Peyer's patch (tissue), 4 donors: Measurements from ENCODE around the gene ANK2. TPM values are rescaled to one million over a fixed set of nuclear protein-coding genes. Genes with fewer than 3 reads are reported as not detected.
"Not testable (repeated sequence)": the region's sequence is repeated elsewhere in the genome, so short reads cannot be mapped to it uniquely, and the experiment has no call there.

Experiments used
- DNase-seq, 3 donors: peaks; one replicate each; pipeline ENCODE4 v3.0.0-alpha.2; 2017 to 2019
- H3K27ac ChIP-seq, 4 donors: fragments of 200-600 bp; sonication (generic); one replicate each; pipeline ENCODE4 v1.5.1; 2016 to 2019
- H3K27me3 ChIP-seq, 2 donors: fragments of 200-600 bp; sonication (generic); one replicate each; pipeline ENCODE4 v1.5.1; 2019
- H3K36me3 ChIP-seq, 3 donors: fragments of 200-600 bp; sonication (generic); one replicate each; pipeline ENCODE4 v1.5.1; 2016 to 2019
- H3K4me1 ChIP-seq, 4 donors: fragments of 200-600 bp; sonication (generic); one replicate each; pipeline ENCODE4 v1.5.1; 2016 to 2019
- H3K4me3 ChIP-seq, 4 donors: fragments of 200-600 bp; sonication (generic); 1 replicate in 3 of 4; 2 replicates in 1 of 4; pipeline ENCODE4 v1.5.1; 2016 to 2019; ENCODE audit warnings: mild to moderate bottlenecking in 1 of 4
- H3K9me3 ChIP-seq, 4 donors: fragments of 200-600 bp; sonication (generic); one replicate each; pipeline ENCODE4 v1.5.1; 2016 to 2019; ENCODE audit warnings: mild to moderate bottlenecking in 1 of 4
- POLR2A ChIP-seq, 2 donors: fragments of 450-650 bp; IDR thresholded peaks; one replicate each; pipeline ENCODE4 v1.5.1; 2017; ENCODE audit warnings: antibody characterized with exemption in 2 of 2, mild to moderate bottlenecking in 2 of 2, moderate library complexity in 2 of 2
- total RNA-seq, 4 donors: library from RNA; depleted of rRNA; stranded (reverse); fragments of >200 nt; gene quantifications; one replicate each; pipeline ENCODE4 v1.1.0, GENCODE V29; 2016
- TF ChIP-seq, protein P1 (sequence below), 6 experiments: fragments of 450-650 bp in 4 of 6; fragments of 200-600 bp in 2 of 6; sonication (generic) in 1 of 6; IDR thresholded peaks; one replicate each; pipeline ENCODE4 v1.5.1; 2017 to 2019; ENCODE audit warnings: antibody characterized with exemption in 6 of 6, mild to moderate bottlenecking in 3 of 6, moderate library complexity in 1 of 6

ANK2 gene
- total RNA-seq, 4 donors from 2014 or later = 5.3 to 85.0 (median 21.1) TPM

- H3K36me3 ChIP-seq = no peaks in the 10 kb centered on the region
- no peaks in the 10 kb centered on the region for H3K27me3 ChIP-seq
- H3K9me3 ChIP-seq = no peaks in the 10 kb centered on the region
- H3K4me1 ChIP-seq = no peaks in the 10 kb centered on the region
- TF ChIP-seq, protein P1, sequence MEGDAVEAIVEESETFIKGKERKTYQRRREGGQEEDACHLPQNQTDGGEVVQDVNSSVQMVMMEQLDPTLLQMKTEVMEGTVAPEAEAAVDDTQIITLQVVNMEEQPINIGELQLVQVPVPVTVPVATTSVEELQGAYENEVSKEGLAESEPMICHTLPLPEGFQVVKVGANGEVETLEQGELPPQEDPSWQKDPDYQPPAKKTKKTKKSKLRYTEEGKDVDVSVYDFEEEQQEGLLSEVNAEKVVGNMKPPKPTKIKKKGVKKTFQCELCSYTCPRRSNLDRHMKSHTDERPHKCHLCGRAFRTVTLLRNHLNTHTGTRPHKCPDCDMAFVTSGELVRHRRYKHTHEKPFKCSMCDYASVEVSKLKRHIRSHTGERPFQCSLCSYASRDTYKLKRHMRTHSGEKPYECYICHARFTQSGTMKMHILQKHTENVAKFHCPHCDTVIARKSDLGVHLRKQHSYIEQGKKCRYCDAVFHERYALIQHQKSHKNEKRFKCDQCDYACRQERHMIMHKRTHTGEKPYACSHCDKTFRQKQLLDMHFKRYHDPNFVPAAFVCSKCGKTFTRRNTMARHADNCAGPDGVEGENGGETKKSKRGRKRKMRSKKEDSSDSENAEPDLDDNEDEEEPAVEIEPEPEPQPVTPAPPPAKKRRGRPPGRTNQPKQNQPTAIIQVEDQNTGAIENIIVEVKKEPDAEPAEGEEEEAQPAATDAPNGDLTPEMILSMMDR (IDR thresholded peaks at IDR 0.05) = no peak
- no peak for TF ChIP-seq POLR2A (IDR thresholded peaks at IDR 0.05)
- H3K27ac ChIP-seq = no peak overlapping the region
- no peak for DNase-seq
- H3K4me3 ChIP-seq = no peak overlapping the region
Measured at GRCh38 chr4:113059449-113060182, 10.2 kb downstream of the ANK2 start.

DNA sequence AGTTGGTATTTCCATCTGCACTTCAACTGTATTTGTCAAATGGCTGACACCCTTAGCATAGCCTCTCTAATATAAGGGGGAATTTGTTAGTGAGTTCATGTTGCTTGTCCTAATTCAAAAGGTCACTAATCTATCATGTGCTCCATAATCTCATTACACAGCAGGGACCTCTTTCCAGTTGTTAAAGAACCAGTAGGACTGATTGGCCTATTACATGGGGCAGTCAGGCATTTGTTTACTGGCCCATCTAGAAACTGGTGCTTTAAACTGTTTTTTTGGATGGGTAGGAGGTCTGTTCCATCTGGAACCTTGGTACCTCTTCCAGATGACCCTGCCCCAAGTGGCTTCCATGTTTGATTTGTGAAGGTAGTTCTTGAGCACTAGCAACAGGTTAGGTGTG lies 11.4 kb downstream of the ANK2 start:
- TF ChIP-seq, protein P1 (IDR thresholded peaks at IDR 0.05) = no peak
- TF ChIP-seq POLR2A (IDR thresholded peaks at IDR 0.05) = no peak
- H3K36me3 ChIP-seq = no peaks in the 10 kb centered on the region
- no peak overlapping the region for H3K27ac ChIP-seq
- H3K4me1 ChIP-seq = no peaks in the 10 kb centered on the region
- no peak for DNase-seq
- no peaks in the 10 kb centered on the region for H3K27me3 ChIP-seq
- no peaks in the 10 kb centered on the region for H3K9me3 ChIP-seq
- no peak overlapping the region for H3K4me3 ChIP-seq

DNA sequence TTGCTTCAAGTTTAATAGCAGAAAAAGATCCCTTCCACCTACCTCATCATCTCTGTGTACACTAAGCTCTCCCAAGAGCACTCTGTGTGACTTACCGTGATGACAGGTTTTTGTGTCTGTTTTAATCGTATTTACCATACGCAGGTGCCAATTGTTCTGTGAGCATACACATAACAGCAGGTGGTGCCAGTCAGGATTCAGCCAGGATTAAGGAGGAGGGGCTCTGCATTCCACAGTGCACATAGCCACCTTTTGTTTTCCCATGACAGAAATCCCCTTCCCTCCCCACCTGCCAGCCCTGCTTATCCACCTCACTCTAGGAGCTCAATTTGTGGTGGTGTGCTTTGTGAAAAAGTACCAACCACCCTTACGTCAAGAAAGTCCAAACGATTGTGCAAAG lies 14.8 kb downstream of the ANK2 start:
- Histone ChIP-seq H3K36me3 (no peaks in the 10 kb centered on the region), H3K27me3 (no peaks in the 10 kb centered on the region), H3K4me3 (no peak overlapping the region), H3K4me1 (no peaks in the 10 kb centered on the region), H3K27ac (no peak overlapping the region), H3K9me3 (no peaks in the 10 kb centered on the region)
- TF ChIP-seq, protein P1 (IDR thresholded peaks at IDR 0.05) = no peak
- TF ChIP-seq POLR2A (IDR thresholded peaks at IDR 0.05) = no peak
- no peak for DNase-seq

DNA sequence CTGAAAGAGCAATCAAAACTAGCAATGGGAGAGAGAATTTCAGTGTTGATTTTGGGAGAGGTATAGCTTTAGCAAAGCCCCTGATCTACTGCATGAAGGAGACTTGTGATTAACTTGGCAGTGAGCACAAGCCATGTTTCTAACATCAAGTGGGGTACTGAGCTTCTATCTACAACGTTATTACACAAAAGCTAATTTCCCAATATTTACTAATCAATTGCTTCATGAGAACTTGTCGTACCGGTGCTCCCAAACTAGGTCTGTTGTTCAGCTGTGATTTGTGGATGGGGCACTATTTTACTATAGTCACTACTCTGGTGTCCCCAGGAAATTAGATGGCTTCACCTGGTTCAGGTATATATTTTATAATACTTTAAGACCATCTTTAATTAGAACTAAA lies 16.2 kb downstream of the ANK2 start:
- TF ChIP-seq, protein P1 (IDR thresholded peaks at IDR 0.05) = no peak
- TF ChIP-seq POLR2A (IDR thresholded peaks at IDR 0.05) = no peak
- no peaks in the 10 kb centered on the region for H3K27me3 ChIP-seq
- H3K4me3 ChIP-seq = no peak overlapping the region
- no peaks in the 10 kb centered on the region for H3K4me1 ChIP-seq
- H3K9me3 ChIP-seq = no peaks in the 10 kb centered on the region
- H3K27ac ChIP-seq = no peak overlapping the region
- no peaks in the 10 kb centered on the region for H3K36me3 ChIP-seq
- no peak for DNase-seq

DNA sequence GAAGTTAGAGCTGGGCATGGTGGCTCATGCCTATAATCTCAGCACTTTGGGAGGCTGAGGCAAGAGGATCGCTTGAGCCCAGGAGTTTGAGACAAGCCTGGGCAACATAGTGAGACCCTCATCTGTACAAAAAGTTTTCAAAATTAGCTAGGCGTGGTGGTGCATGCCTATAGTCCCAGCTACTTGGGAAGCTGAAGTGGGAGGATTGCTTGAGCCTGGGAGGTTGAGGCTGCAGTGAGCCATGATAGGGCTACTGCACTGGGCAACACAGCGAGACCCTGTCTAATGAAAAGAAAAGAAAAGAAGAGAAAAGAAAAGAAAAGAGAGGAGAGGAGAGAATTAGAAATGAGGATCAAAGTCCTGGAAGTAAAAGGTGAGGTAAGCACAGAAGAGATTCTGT lies 19.3 kb downstream of the ANK2 start:
- H3K4me1 ChIP-seq, H3K4me3 ChIP-seq, DNase-seq, H3K27me3 ChIP-seq, H3K36me3 ChIP-seq, H3K9me3 ChIP-seq, H3K27ac ChIP-seq: not testable (repeated sequence)

GRCh38 chr4:113069212-113069892 lies 19.9 kb downstream of the ANK2 start:
- TF ChIP-seq POLR2A (IDR thresholded peaks at IDR 0.05) = no peak
- TF ChIP-seq, protein P1 (IDR thresholded peaks at IDR 0.05) = no peak
- Histone ChIP-seq H3K27me3 (no peaks in the 10 kb centered on the region), H3K4me3 (no peak overlapping the region), H3K4me1 (no peaks in the 10 kb centered on the region), H3K9me3 (no peaks in the 10 kb centered on the region), H3K36me3 (no peaks in the 10 kb centered on the region), H3K27ac (no peak overlapping the region)
- DNase-seq = no peak
